ENCODE data around the gene HHATL.

The HHATL gene

DNA sequence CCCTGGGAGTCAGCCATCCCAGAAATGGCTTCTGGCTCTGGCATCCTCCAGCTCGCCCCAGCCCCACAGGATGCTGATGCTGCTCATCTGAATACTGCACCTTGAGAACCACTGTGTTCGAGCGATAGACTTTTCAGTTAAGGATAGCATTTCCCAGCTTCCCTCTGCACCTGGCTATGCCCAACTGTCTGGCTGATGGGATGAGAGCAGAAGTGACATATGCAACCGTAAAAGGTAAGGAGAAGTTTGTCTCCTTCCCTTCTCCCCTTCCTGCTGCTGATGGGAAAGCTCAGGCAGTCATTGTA is 9.7 kb upstream of the HHATL start:
- no peak overlapping the region for H3K4me3 ChIP-seq (ENCODE audit: low read depth, low read length)
- TF ChIP-seq, protein P1, sequence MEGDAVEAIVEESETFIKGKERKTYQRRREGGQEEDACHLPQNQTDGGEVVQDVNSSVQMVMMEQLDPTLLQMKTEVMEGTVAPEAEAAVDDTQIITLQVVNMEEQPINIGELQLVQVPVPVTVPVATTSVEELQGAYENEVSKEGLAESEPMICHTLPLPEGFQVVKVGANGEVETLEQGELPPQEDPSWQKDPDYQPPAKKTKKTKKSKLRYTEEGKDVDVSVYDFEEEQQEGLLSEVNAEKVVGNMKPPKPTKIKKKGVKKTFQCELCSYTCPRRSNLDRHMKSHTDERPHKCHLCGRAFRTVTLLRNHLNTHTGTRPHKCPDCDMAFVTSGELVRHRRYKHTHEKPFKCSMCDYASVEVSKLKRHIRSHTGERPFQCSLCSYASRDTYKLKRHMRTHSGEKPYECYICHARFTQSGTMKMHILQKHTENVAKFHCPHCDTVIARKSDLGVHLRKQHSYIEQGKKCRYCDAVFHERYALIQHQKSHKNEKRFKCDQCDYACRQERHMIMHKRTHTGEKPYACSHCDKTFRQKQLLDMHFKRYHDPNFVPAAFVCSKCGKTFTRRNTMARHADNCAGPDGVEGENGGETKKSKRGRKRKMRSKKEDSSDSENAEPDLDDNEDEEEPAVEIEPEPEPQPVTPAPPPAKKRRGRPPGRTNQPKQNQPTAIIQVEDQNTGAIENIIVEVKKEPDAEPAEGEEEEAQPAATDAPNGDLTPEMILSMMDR (IDR thresholded peaks at IDR 0.05; ENCODE audit: low read depth, low read length): no peak

DNA sequence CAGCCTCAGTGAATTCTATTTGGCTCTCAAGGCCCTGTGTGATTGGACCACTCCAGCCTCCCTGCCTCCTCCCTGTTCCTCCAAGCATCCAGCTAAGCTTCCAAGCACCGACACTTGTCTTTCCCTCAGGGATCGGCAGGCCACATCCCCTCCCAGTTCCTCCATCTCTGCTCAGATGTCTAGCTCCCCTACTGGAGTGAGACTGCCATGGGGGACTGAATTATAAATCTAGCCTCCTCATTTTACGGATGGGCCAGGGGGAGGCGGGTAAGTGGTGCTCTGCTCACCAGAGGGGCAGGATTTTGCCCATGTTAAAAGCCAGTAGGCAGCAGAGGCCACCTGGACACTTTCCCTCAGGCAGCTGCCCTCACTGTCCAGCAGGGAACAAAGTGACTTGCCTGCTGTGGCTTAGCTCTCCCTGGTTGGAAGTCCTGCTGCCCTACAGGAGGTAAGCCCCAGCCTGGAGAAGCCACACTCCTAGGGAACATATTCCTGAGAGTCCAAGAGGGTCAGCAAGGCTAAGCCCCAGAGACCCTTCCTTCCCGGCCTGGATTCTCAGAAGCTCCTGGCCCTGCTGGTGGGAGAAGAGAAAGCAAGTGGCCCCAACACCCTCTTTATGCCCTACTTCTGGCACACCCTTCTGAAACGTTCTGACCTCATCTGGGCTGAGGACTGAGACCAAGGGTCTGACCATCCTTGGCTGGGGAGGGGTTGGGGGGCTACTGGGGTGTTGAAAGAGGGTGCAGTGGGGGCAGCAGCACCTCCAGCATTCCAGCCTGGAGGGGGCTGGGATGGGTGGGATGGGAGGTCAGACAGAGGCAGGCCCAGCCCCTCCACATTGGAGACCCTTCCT is 9.1 kb upstream of the HHATL start:
- TF ChIP-seq, protein P1 (IDR thresholded peaks at IDR 0.05; ENCODE audit: low read depth, low read length): no peak
- no peak overlapping the region for H3K4me3 ChIP-seq (ENCODE audit: low read depth, low read length)

GRCh38 chr3:42710323-42711021 is 7.9 kb upstream of the HHATL start:
- no peak overlapping the region for H3K4me3 ChIP-seq (ENCODE audit: low read depth, low read length)
- TF ChIP-seq, protein P1 (IDR thresholded peaks at IDR 0.05; ENCODE audit: low read depth, low read length): no peak

DNA sequence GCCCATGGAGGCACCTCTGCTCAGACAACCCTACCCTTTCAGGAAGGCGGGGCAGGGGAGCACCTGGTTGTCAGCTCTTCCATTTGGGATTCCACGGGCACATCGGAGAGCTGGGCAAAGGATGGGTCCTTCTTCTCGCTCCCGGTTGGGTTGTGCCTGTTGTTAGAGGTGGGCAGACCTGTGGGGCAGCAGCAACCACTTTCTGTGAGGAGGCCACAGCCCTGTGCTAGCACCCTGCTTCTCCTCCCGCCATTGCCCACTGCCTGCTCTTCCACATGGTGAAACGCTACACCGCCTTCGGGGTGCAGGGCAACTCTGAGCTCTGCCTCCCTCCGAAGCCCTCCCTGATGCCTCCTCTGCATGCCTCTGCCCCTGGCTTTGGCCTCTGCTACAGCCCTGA is 7.0 kb upstream of the HHATL start:
- TF ChIP-seq, protein P1 (IDR thresholded peaks at IDR 0.05; ENCODE audit: low read depth, low read length): no peak
- no peak overlapping the region for H3K4me3 ChIP-seq (ENCODE audit: low read depth, low read length)

- TF ChIP-seq, protein P1 (IDR thresholded peaks at IDR 0.05; ENCODE audit: low read depth, low read length): no peak
Observed at GRCh38 chr3:42708611-42709151, 6.1 kb upstream of the HHATL start.

DNA sequence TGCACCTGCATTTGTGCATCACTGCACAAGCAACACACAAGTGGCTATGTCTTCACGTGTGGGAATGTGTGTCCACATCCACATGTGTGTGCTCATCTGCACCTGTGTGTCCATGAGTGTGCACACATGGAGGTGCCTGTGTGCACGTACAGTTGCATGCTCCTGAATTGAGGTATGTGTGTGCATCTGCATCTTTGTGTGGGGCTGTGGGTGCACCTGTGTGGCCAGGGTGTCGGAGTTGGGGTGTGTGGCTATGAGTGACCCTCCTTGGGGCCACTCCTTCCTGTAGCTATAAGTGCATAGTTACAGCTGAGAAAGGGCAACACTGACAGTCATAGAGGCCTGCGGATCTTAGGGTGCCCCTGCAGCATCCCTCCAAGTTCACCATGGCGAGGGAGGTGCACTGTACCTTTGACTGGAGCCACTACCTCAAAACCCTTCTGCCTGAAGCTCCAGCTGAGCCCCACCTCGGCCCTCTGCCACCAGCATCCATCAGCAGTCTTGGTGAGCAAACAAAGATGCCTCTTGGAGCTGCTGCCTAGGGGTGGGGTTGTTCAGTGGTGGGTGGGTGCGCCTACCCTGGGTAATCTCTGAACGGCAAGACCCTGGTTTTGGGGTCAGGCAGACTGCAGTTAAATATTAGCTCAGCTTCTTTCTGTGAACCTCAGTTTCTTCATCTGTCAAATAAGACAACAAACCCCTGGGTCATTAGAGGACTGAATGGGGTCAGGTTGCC is 5.2 kb upstream of the HHATL start:
- TF ChIP-seq, protein P1 (IDR thresholded peaks at IDR 0.05; ENCODE audit: low read depth, low read length): no peak
- no peak overlapping the region for H3K4me3 ChIP-seq (ENCODE audit: low read depth, low read length)

More at GRCh38 chr3:42708611-42709151, 6.1 kb upstream of the HHATL start:
- H3K4me3 ChIP-seq (ENCODE audit: low read depth, low read length): no peak overlapping the region
